Sigmoid colon (tissue), 7 donors: ENCODE measurements around the gene STAT5B. TPM values are rescaled to one million over a fixed set of nuclear protein-coding genes. Genes with fewer than 3 reads are reported as not detected.

ENCODE experiments used
- DNase-seq: peaks from one replicate; pipeline ENCODE4 v3.0.0-alpha.2; 2019
- H3K27ac ChIP-seq, 4 donors: fragments of 200-600 bp; sonication (generic); one replicate each; pipeline ENCODE4 v1.5.1; 2016 to 2019; ENCODE audit warnings: mild to moderate bottlenecking in 1 of 4
- H3K27me3 ChIP-seq, 3 donors: fragments of 200-600 bp; sonication (generic); one replicate each; pipeline ENCODE4 v1.5.1; 2019; ENCODE audit warnings: mild to moderate bottlenecking in 1 of 3
- H3K36me3 ChIP-seq, 4 donors: fragments of 200-600 bp; sonication (generic); one replicate each; pipeline ENCODE4 v1.5.1; 2016 to 2019
- H3K4me1 ChIP-seq, 4 donors: fragments of 200-600 bp; sonication (generic); one replicate each; pipeline ENCODE4 v1.5.1; 2017 to 2019
- H3K4me3 ChIP-seq, 4 donors: fragments of 200-600 bp; sonication (generic); one replicate each; pipeline ENCODE4 v1.5.1; 2017 to 2019; ENCODE audit warnings: mild to moderate bottlenecking in 2 of 4, moderate library complexity in 1 of 4
- H3K9me3 ChIP-seq, 4 donors: fragments of 200-600 bp in 3 of 4; sonication (generic) in 3 of 4; one replicate each; pipeline versions ENCODE4 v1.5.1 to v1.6.1; 2013 to 2019
- CTCF ChIP-seq, 4 experiments: fragments of 450-650 bp in 3 of 4; fragments of 200-600 bp in 1 of 4; IDR thresholded peaks; one replicate each; pipeline ENCODE4 v1.5.1; 2016 to 2019; ENCODE audit warnings: antibody characterized with exemption in 4 of 4, mild to moderate bottlenecking in 3 of 4, moderate library complexity in 2 of 4
- EP300 ChIP-seq, 4 donors: sonication (generic); formaldehyde crosslinking; IDR thresholded peaks; one replicate each; pipeline ENCODE4 v1.6.1; 2017; ENCODE audit warnings: antibody characterized with exemption in 4 of 4
- POLR2A ChIP-seq, 2 donors: fragments of 450-650 bp; IDR thresholded peaks; one replicate each; pipeline ENCODE4 v1.6.1; 2016; ENCODE audit warnings: antibody characterized with exemption in 2 of 2, mild to moderate bottlenecking in 2 of 2, moderate library complexity in 2 of 2
- POLR2AphosphoS5 ChIP-seq, 4 donors: sonication (generic); formaldehyde crosslinking; IDR thresholded peaks; one replicate each; pipeline ENCODE4 v1.6.1; 2017; ENCODE audit warnings: antibody characterized with exemption in 4 of 4
- WGBS, 2 donors: extraction: QIAGEN DNeasy Blood & Tissue Kit; methylation state at CpG; one replicate each; pipeline ENCODE4 v1.1.7; 2013; 5-methylcytosine and 5-hydroxymethylcytosine counted together
- intact Hi-C: fragments of 100-400 bp; cut with DNase I; formaldehyde crosslinking; loops from one replicate; pipeline ENCODE4 v1.15.1; 2023
- polyA plus RNA-seq, 3 donors: library from polyadenylated mRNA; stranded (reverse); fragments of 200-250 nt; gene quantifications; one replicate each; pipeline ENCODE4 v1.2.3, GENCODE V29; 2013
- total RNA-seq, 4 donors: library from RNA; depleted of rRNA; stranded (reverse); fragments of >200 nt; gene quantifications; one replicate each; pipeline ENCODE4 v1.1.0, GENCODE V29; 2016
- donor health status: healthy with polysubstance abuse.
- donor health status: Bipolar disorder and iron deficiency.
- donor health status: healthy.

Gene STAT5B
- total and polyA plus RNA-seq, 7 donors = 11.3 to 117 (median 93.5) TPM

- no peaks in the 10 kb centered on the region for H3K9me3 ChIP-seq
- H3K4me1 ChIP-seq = peaks cover 0 to 73% (median 67%) of the 10 kb centered on the region in 4 donors
- peak overlapping the region in 3 of 4 donors; percentile 14 to 94 (median 84) for H3K27ac ChIP-seq
- WGBS, 2 donors = 55 to 57% methylated on average over 7 of the region's 7 CpGs
- H3K27me3 ChIP-seq = no peaks in the 10 kb centered on the region
- no peak overlapping the region for H3K4me3 ChIP-seq
- TF ChIP-seq CTCF (IDR thresholded peaks at IDR 0.05) = no peak
- no peak for TF ChIP-seq POLR2A (IDR thresholded peaks at IDR 0.05)
- no peak for TF ChIP-seq POLR2AphosphoS5 (IDR thresholded peaks at IDR 0.05)
- TF ChIP-seq EP300 (IDR thresholded peaks at IDR 0.05) = no peak
- intact Hi-C loops = no loop called here
- H3K36me3 ChIP-seq = no peaks in the 10 kb centered on the region
- no peak for DNase-seq
These were observed 2.5 kb downstream of the STAT5B start for GRCh38 chr17:42273474-42274252.

GRCh38 chr17:42272162-42272907, 3.9 kb downstream of the STAT5B start:
- H3K27me3 ChIP-seq = no peaks in the 10 kb centered on the region
- no peak for TF ChIP-seq POLR2A (IDR thresholded peaks at IDR 0.05)
- TF ChIP-seq EP300 (IDR thresholded peaks at IDR 0.05) = no peak
- TF ChIP-seq CTCF (IDR thresholded peaks at IDR 0.05) = no peak
- TF ChIP-seq POLR2AphosphoS5 (IDR thresholded peaks at IDR 0.05) = peak in 2 of 4 donors; percentile 40 to 57
- H3K4me1 ChIP-seq = peaks cover 0 to 81% (median 65%) of the 10 kb centered on the region in 4 donors
- 56 to 69% methylated on average over 7 of the region's 7 CpGs for WGBS, 2 donors
- DNase-seq = no peak
- peak overlapping the region in 3 of 4 donors; percentile 52 to 94 (median 56) for H3K27ac ChIP-seq
- no peak overlapping the region for H3K4me3 ChIP-seq
- intact Hi-C loops = no loop called here
- H3K9me3 ChIP-seq = no peaks in the 10 kb centered on the region
- H3K36me3 ChIP-seq = no peaks in the 10 kb centered on the region

- DNase-seq = no peak
- H3K4me3 ChIP-seq = no peak overlapping the region
- intact Hi-C loops = no loop called here
- TF ChIP-seq POLR2A (IDR thresholded peaks at IDR 0.05) (no peak), POLR2AphosphoS5 (IDR thresholded peaks at IDR 0.05) (no peak), EP300 (IDR thresholded peaks at IDR 0.05) (no peak), CTCF (IDR thresholded peaks at IDR 0.05) (no peak)
- peaks cover 0 to 81% (median 65%) of the 10 kb centered on the region in 4 donors for H3K4me1 ChIP-seq
- peak overlapping the region in 3 of 4 donors; percentile 52 to 94 (median 56) for H3K27ac ChIP-seq
- no peaks in the 10 kb centered on the region for H3K27me3 ChIP-seq
- no peaks in the 10 kb centered on the region for H3K36me3 ChIP-seq
- H3K9me3 ChIP-seq = no peaks in the 10 kb centered on the region
These were observed 4.5 kb downstream of the STAT5B start for GRCh38 chr17:42271779-42272035.

- Histone ChIP-seq H3K9me3 (no peaks in the 10 kb centered on the region), H3K4me3 (no peak overlapping the region), H3K4me1 (peaks cover 0 to 85% (median 66%) of the 10 kb centered on the region in 4 donors), H3K27me3 (no peaks in the 10 kb centered on the region), H3K27ac (peak overlapping the region in 3 of 4 donors; percentile 52 to 94 (median 56)), H3K36me3 (no peaks in the 10 kb centered on the region)
- peak; percentile 14 for DNase-seq
- TF ChIP-seq POLR2A (IDR thresholded peaks at IDR 0.05) (no peak), POLR2AphosphoS5 (IDR thresholded peaks at IDR 0.05) (no peak), CTCF (IDR thresholded peaks at IDR 0.05) (no peak), EP300 (IDR thresholded peaks at IDR 0.05) (no peak)
- intact Hi-C loops = no loop called here
- WGBS, 2 donors = 84% methylated on average over 3 of the region's 3 CpGs
These were observed 5.0 kb downstream of the STAT5B start for GRCh38 chr17:42271006-42271778.
